OCI-LY3 (cell line): ENCODE results near the gene VRK3.

Experiments used
- H2AFZ ChIP-seq: fragments of 200-600, 300-600 bp; shearing (Covaris generic); 2 replicates; pipeline ENCODE4 v1.6.0; 2014; ENCODE audit warnings: antibody characterized with exemption, low read depth, low read length
- H3K27ac ChIP-seq: fragments of 200-600, 300-600 bp; sonication (generic); 2 replicates; pipeline ENCODE4 v1.5.1; 2014; ENCODE audit warnings: mild to moderate bottlenecking, low read length, moderate library complexity, mixed read lengths
- H3K27me3 ChIP-seq: fragments of 200-600, 300-600 bp; sonication (generic); 2 replicates; pipeline ENCODE4 v1.6.1; 2014; ENCODE audit warnings: low read depth, low read length, mixed read lengths
- H3K36me3 ChIP-seq: fragments of 200-600, 300-600 bp; sonication (generic); replicated peaks from 2 replicates; pipeline ENCODE3; 2014; ENCODE audit warnings: low read depth, low read length, mixed read lengths
- H3K4me1 ChIP-seq: fragments of 300-600, 200-600 bp; sonication (generic); 2 replicates; pipeline ENCODE4 v1.6.1; 2014; ENCODE audit warnings: low read length, mixed read lengths
- H3K4me2 ChIP-seq: fragments of 200-600, 300-600 bp; sonication (generic); 2 replicates; pipeline ENCODE4 v1.6.1; 2014; ENCODE audit warnings: low read length, mixed read lengths
- H3K4me3 ChIP-seq: fragments of 300-600, 200-600 bp; sonication (generic); 2 replicates; pipeline ENCODE4 v1.5.1; 2014; ENCODE audit warnings: antibody characterized with exemption, mild to moderate bottlenecking, low read length, moderate library complexity
- H3K79me2 ChIP-seq: fragments of 300-600, 200-600 bp; shearing (Covaris generic); 2 replicates; pipeline ENCODE4 v1.6.1; 2014; ENCODE audit warnings: mild to moderate bottlenecking, low read length, mixed read lengths
- H3K9ac ChIP-seq: fragments of 300-600, 200-600 bp; shearing (Covaris generic); 2 replicates; pipeline ENCODE4 v1.6.0; 2014; ENCODE audit warnings: mild to moderate bottlenecking, low read length, moderate library complexity
- H3K9me3 ChIP-seq: fragments of 200-600, 300-600 bp; shearing (Covaris generic); 2 replicates; pipeline ENCODE4 v1.6.1; 2014; ENCODE audit warnings: low read length, mixed read lengths; ENCODE audit not compliant: insufficient read depth
- H4K20me1 ChIP-seq: fragments of 200-600, 300-600 bp; sonication (generic); 2 replicates; pipeline ENCODE4 v1.6.1; 2016; ENCODE audit warnings: low read length, mixed read lengths; ENCODE audit not compliant: insufficient read depth
- CTCF ChIP-seq: fragments of 200-600, 300-600 bp; sonication (generic); IDR thresholded peaks from 2 replicates; pipeline ENCODE4 v1.5.1; 2014; ENCODE audit warnings: antibody characterized with exemption, low read length, low read depth
- EZH2phosphoT487 ChIP-seq: fragments of 200-600 bp; shearing (Covaris generic); IDR thresholded peaks from 2 replicates; pipeline ENCODE4 v1.6.1; 2018; ENCODE audit warnings: antibody characterized with exemption, mixed run types, low read depth

Gene VRK3

GRCh38 chr19:50061650-50062049, 36.5 kb upstream of the VRK3 start:
- H3K79me2 ChIP-seq, result no peaks in the 10 kb centered on the region
- H3K4me3 ChIP-seq, result no peak overlapping the region
- H3K9me3 ChIP-seq, result peaks cover 21% of the 10 kb centered on the region
- H4K20me1 ChIP-seq, result no peaks in the 10 kb centered on the region
- TF ChIP-seq EZH2phosphoT487 (no peak), CTCF (no peak)
- no peak overlapping the region for H3K9ac ChIP-seq
- peaks cover 3% of the 10 kb centered on the region for H3K36me3 ChIP-seq
- peaks cover 4% of the 10 kb centered on the region; the same call in 1 of the 2 replicates for H3K27me3 ChIP-seq
- no peak overlapping the region for H3K27ac ChIP-seq
- H2AFZ ChIP-seq, result no peak overlapping the region
- no peaks in the 10 kb centered on the region for H3K4me1 ChIP-seq
- no peak overlapping the region for H3K4me2 ChIP-seq

GRCh38 chr19:50060107-50060506, 34.9 kb upstream of the VRK3 start:
- H2AFZ ChIP-seq, result no peak overlapping the region
- no peak overlapping the region for H3K27ac ChIP-seq
- no peak overlapping the region for H3K4me2 ChIP-seq
- H3K79me2 ChIP-seq, result no peaks in the 10 kb centered on the region
- no peak overlapping the region for H3K4me3 ChIP-seq
- H3K36me3 ChIP-seq, result peaks cover 3% of the 10 kb centered on the region
- no peaks in the 10 kb centered on the region for H4K20me1 ChIP-seq
- no peaks in the 10 kb centered on the region for H3K4me1 ChIP-seq
- peaks cover 4% of the 10 kb centered on the region; the same call in 1 of the 2 replicates for H3K27me3 ChIP-seq
- H3K9me3 ChIP-seq, result peaks cover 21% of the 10 kb centered on the region
- TF ChIP-seq CTCF (no peak), EZH2phosphoT487 (no peak)
- H3K9ac ChIP-seq, result no peak overlapping the region

- no peak overlapping the region for H3K4me2 ChIP-seq
Observed at GRCh38 chr19:50059045-50059444, 33.9 kb upstream of the VRK3 start.

GRCh38 chr19:50058425-50058824, 33.3 kb upstream of the VRK3 start:
- Histone ChIP-seq H4K20me1 (no peaks in the 10 kb centered on the region), H3K36me3 (peaks cover 3% of the 10 kb centered on the region), H3K9me3 (peaks cover 21% of the 10 kb centered on the region)

More at GRCh38 chr19:50059045-50059444, 33.9 kb upstream of the VRK3 start:
- no peak overlapping the region for H3K4me3 ChIP-seq
- TF ChIP-seq EZH2phosphoT487, result no peak
- TF ChIP-seq CTCF, result no peak
- H3K36me3 ChIP-seq, result peaks cover 3% of the 10 kb centered on the region
- H3K9me3 ChIP-seq, result peaks cover 21% of the 10 kb centered on the region
- H2AFZ ChIP-seq, result no peak overlapping the region
- H3K4me1 ChIP-seq, result no peaks in the 10 kb centered on the region
- no peaks in the 10 kb centered on the region for H3K27me3 ChIP-seq
- H4K20me1 ChIP-seq, result no peaks in the 10 kb centered on the region
- H3K27ac ChIP-seq, result no peak overlapping the region
- H3K9ac ChIP-seq, result no peak overlapping the region
- H3K79me2 ChIP-seq, result no peaks in the 10 kb centered on the region

More at GRCh38 chr19:50058425-50058824, 33.3 kb upstream of the VRK3 start:
- H3K79me2 ChIP-seq, result no peaks in the 10 kb centered on the region
- H3K27me3 ChIP-seq, result no peaks in the 10 kb centered on the region
- H2AFZ ChIP-seq, result no peak overlapping the region
- no peaks in the 10 kb centered on the region for H3K4me1 ChIP-seq
- no peak overlapping the region for H3K4me2 ChIP-seq
- TF ChIP-seq EZH2phosphoT487 (no peak), CTCF (no peak)
- H3K9ac ChIP-seq, result no peak overlapping the region
- no peak overlapping the region for H3K4me3 ChIP-seq
- no peak overlapping the region for H3K27ac ChIP-seq
